ENCODE data around the gene APAF1.
"Not testable (repeated sequence)": the region's sequence is repeated elsewhere in the genome, so short reads cannot be mapped to it uniquely, and the experiment has no call there.

DNA sequence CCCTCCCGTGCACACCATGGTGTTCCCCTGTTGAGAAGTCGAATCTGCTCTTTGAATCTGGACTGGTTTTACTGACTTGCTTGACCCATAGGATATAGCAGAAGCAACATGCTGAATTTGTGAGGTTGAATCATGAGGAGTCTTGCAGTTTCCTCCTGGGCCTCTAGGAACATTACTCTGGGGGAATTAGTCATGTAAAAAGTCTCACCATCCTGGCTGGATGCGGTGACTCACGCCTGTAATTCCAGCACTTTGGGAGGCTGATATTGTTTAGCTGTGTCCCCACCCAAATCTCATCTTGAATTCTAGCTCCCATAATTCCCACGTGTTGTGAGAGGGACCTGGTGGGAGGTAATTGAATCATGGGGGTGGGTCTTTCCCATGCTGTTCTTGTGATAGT lies 110.8 kb downstream of the APAF1 start:
- TF ChIP-seq, protein P1, sequence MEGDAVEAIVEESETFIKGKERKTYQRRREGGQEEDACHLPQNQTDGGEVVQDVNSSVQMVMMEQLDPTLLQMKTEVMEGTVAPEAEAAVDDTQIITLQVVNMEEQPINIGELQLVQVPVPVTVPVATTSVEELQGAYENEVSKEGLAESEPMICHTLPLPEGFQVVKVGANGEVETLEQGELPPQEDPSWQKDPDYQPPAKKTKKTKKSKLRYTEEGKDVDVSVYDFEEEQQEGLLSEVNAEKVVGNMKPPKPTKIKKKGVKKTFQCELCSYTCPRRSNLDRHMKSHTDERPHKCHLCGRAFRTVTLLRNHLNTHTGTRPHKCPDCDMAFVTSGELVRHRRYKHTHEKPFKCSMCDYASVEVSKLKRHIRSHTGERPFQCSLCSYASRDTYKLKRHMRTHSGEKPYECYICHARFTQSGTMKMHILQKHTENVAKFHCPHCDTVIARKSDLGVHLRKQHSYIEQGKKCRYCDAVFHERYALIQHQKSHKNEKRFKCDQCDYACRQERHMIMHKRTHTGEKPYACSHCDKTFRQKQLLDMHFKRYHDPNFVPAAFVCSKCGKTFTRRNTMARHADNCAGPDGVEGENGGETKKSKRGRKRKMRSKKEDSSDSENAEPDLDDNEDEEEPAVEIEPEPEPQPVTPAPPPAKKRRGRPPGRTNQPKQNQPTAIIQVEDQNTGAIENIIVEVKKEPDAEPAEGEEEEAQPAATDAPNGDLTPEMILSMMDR (IDR thresholded peaks at IDR 0.05), result not testable (repeated sequence)
- not testable (repeated sequence) for TF ChIP-seq POLR2A (IDR thresholded peaks at IDR 0.05)
